ENCODE data around the gene PLPP7.
"Not testable (repeated sequence)": the region's sequence is repeated elsewhere in the genome, so short reads cannot be mapped to it uniquely, and the experiment has no call there.

Gene PLPP7

GRCh38 chr9:131307974-131308373 is 18.5 kb downstream of the PLPP7 start:
- DNase-seq: no peak

- no peak for DNase-seq
Observed at GRCh38 chr9:131308452-131308851, 18.9 kb downstream of the PLPP7 start.

GRCh38 chr9:131308906-131309529 is 19.5 kb downstream of the PLPP7 start:
- no peak for DNase-seq

GRCh38 chr9:131309530-131310276 is 20.2 kb downstream of the PLPP7 start:
- no peak for DNase-seq

- DNase-seq: no peak
Observed at GRCh38 chr9:131310833-131311554, 21.5 kb downstream of the PLPP7 start.

GRCh38 chr9:131312246-131312645 is 22.7 kb downstream of the PLPP7 start:
- DNase-seq: no peak

GRCh38 chr9:131312822-131313770 is 23.6 kb downstream of the PLPP7 start:
- no peak for DNase-seq

- no peak for DNase-seq
Observed at GRCh38 chr9:131318231-131319085, 28.9 kb downstream of the PLPP7 start.

- DNase-seq: no peak
Observed at GRCh38 chr9:131319486-131319885, 30.0 kb downstream of the PLPP7 start.

GRCh38 chr9:131320031-131320685 is 30.6 kb downstream of the PLPP7 start:
- DNase-seq: no peak

GRCh38 chr9:131323629-131324028 is 34.1 kb downstream of the PLPP7 start:
- no peak for DNase-seq

- DNase-seq: no peak
Observed at GRCh38 chr9:131324736-131325679, 35.5 kb downstream of the PLPP7 start.

- no peak for DNase-seq
Observed at GRCh38 chr9:131329241-131329641, 39.7 kb downstream of the PLPP7 start.

- no peak for DNase-seq
Observed at GRCh38 chr9:131330814-131331600, 41.5 kb downstream of the PLPP7 start.

- not testable (repeated sequence) for DNase-seq
Observed at GRCh38 chr9:131331996-131332395, 42.5 kb downstream of the PLPP7 start.

- no peak for DNase-seq
Observed at GRCh38 chr9:131333771-131334628, 44.5 kb downstream of the PLPP7 start.

- DNase-seq: no peak
Observed at GRCh38 chr9:131334629-131335367, 45.3 kb downstream of the PLPP7 start.
